Fibroblast of pulmonary artery (primary cell): Measurements from ENCODE around the gene ACVR1.

ENCODE experiments used
- DNase-seq: peaks from one replicate; pipeline ENCODE4 v3.0.0-alpha.2; 2010; ENCODE audit warnings: low read depth
- H3K4me3 ChIP-seq: replicated peaks from 2 replicates; pipeline ENCODE4 v1.5.1; 2011; ENCODE audit warnings: low read depth, mild to moderate bottlenecking, control low read depth, low read length, moderate library complexity
- CTCF ChIP-seq: IDR thresholded peaks from 2 replicates; pipeline ENCODE4 v1.5.1; 2011; ENCODE audit warnings: mild to moderate bottlenecking, control low read depth, low read length, inconsistent platforms; ENCODE audit errors: missing control alignments

ACVR1 gene

GRCh38 chr2:157876066-157876785, at the start of gene ACVR1:
Gene ACVR1, minus strand, starts transcription at chr2:157876330. Its CDS starts 76,837 bp downstream, at chr2:157799493.
- peak; percentile 98 for DNase-seq
- H3K4me3 ChIP-seq: peak within 1 kb of the TSS; percentile 72
- no peak for TF ChIP-seq CTCF

- no peak for DNase-seq
- TF ChIP-seq CTCF: no peak
- H3K4me3 ChIP-seq: no peak overlapping the region
Measured at GRCh38 chr2:157925071-157925470, 48.9 kb upstream of the ACVR1 start.

GRCh38 chr2:157923598-157924217, 47.6 kb upstream of the ACVR1 start:
- no peak overlapping the region for H3K4me3 ChIP-seq
- TF ChIP-seq CTCF: no peak
- DNase-seq: no peak

GRCh38 chr2:157922815-157923214, 46.7 kb upstream of the ACVR1 start:
- DNase-seq: no peak
- TF ChIP-seq CTCF: no peak
- H3K4me3 ChIP-seq: no peak overlapping the region

GRCh38 chr2:157922336-157922735, 46.2 kb upstream of the ACVR1 start:
- H3K4me3 ChIP-seq: no peak overlapping the region
- DNase-seq: no peak
- TF ChIP-seq CTCF: no peak

GRCh38 chr2:157920736-157921135, 44.6 kb upstream of the ACVR1 start:
- no peak overlapping the region for H3K4me3 ChIP-seq
- TF ChIP-seq CTCF: no peak
- no peak for DNase-seq
